GM12872 (cell line): ENCODE results near the gene PKD2L1.

Source experiments
- CTCF ChIP-seq: IDR thresholded peaks from 3 replicates; pipeline ENCODE4 v1.5.1; 2011; ENCODE audit warnings: low read depth, mild to moderate bottlenecking, low read length, moderate library complexity; ENCODE audit not compliant: insufficient read depth

Gene PKD2L1

GRCh38 chr10:100359030-100359432 is 29.0 kb upstream of the PKD2L1 start:
- TF ChIP-seq CTCF, result no peak

- no peak for TF ChIP-seq CTCF
Observed at GRCh38 chr10:100357059-100357858, 27.2 kb upstream of the PKD2L1 start.

- TF ChIP-seq CTCF, result no peak
Observed at GRCh38 chr10:100356067-100357017, 26.3 kb upstream of the PKD2L1 start.

GRCh38 chr10:100355086-100355485 is 25.1 kb upstream of the PKD2L1 start:
- no peak for TF ChIP-seq CTCF

GRCh38 chr10:100353770-100354485 is 23.9 kb upstream of the PKD2L1 start:
- TF ChIP-seq CTCF, result no peak

- no peak for TF ChIP-seq CTCF
Observed at GRCh38 chr10:100350914-100351485, 21.0 kb upstream of the PKD2L1 start.

- no peak for TF ChIP-seq CTCF
Observed at GRCh38 chr10:100349672-100350071, 19.6 kb upstream of the PKD2L1 start.
